Stimulated activated CD4-positive, alpha-beta T cell treated with anti-CD3 and anti-CD28 coated beads, Interleukin-1b, Interleukin-23, amount 100 ng/mL, for 1 hour (primary cell): Measurements from ENCODE around the gene SIGLEC10.
"Not testable (repeated sequence)": the region's sequence is repeated elsewhere in the genome, so short reads cannot be mapped to it uniquely, and the experiment has no call there.

Experiments
- DNase-seq, 2 donors: peaks; one replicate each; pipeline ENCODE4 v3.0.0-alpha.2; 2020; ENCODE audit warnings: low read depth in 2 of 2

SIGLEC10 gene

DNA sequence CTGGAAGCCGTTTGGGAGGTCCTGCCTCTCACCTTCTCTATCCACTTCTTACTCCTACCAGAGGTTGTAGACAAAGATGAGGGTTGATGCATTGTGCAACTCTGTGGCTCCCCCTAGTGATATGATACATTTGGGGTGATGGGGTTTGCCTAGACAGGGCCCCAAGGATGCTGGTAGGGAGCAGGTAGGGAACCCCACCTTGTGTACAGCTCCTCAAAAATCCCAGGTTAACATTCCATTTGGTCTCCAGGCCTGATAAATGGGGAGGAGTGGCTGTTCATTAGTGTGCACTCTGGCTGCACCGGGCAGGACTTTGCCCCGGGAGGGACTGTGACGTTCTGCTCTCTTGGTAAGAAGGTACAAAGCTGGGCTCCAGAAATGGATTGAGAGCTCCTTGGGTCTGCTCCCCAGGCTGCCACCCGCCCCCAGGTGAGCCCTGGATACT, 21.6 kb upstream of the SIGLEC10 start:
- no peak for DNase-seq

DNA sequence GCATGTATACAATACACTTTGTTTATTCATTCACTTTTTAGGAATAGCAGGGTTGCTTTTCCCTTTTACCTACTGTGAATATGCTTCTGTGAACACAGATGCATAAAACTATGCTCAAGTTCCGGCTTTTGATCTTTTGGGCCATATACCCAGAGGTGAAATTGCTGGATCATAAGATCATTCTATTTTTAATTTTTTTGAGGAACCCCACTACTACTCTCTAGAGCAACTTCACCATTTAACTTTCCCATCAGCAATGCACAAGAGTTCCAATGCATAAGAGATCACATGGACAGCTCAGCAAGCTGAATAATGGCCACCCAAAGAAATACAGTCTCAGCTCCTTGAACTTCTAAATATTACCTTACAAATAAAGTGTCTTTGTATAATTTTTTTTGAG, 17.0 kb upstream of the SIGLEC10 start:
- DNase-seq = no peak

DNA sequence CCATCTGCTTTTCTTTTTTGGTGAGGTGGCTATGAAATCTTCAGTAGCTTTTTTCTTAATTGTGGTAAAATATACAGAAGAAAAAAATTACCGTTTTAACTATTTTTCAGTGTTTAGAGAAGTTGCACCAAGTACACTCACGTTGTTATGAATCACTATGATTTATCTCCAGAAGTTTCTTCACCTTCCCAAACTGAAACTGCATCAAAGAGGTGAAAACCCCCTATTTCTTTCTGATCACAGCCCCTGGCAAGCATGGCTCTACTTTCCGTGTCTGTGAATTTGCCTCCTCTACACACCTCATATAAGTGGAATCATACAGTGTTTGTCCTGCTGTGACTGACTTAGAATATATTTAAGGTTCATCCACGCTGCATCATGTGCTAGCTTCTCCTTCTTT, 15.6 kb upstream of the SIGLEC10 start:
- DNase-seq = no peak

DNA sequence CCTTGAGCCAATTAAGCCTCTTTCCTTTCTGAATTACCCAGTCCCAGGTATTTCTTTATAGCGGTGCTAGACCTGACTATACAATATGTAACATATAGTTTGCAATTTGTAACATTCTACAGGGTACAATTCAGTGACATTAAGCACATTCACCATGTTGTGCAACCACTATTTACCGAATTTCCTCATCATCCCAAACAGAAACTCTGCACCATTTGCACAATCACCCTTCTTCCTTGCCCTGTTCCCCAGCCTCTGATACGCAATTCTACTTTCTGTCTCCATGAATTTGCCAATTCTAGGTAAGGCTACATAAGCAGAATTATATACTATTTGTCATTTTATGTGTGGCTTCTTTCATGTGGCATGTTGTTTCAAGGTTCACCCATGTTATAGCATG, 13.7 kb upstream of the SIGLEC10 start:
- no peak for DNase-seq

DNA sequence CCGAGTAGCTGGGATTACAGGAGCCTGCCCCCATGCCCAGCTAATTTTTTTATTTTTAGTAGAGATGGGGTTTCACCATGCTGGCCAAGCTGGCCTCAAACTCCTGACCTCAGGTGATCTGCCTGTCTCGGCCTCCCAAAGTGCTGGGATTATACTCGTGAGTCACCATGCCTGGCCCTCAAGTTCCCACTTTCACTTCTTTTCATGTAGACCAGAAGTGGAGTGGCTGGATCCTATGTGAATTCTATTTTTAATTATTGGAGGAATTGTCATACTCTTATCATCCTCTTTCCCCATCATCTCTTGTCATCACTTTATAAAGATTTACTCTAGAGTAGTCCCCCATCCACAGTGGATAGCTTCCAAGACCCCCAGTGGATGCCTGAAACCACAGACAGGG, 12.8 kb upstream of the SIGLEC10 start:
- no peak for DNase-seq

DNA sequence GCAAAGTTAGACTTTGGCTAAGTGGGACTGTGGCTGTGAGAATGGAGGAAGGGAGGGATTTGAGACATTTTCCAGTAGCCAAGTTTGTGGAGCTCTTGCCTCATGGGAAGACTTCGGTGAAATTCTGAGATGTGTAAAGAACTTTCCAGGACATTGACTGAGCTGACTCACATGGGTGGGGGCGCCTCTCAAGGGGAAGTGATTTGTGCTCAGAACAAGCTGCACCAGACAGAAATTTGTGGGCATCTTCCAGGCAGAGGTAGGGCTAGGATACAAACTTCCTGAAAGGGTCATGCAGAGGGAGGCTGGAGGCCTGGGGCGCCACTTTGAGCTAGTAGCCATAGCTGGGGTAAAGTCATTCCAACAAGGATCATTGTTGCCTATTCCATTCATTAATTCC, 9.8 kb upstream of the SIGLEC10 start:
- no peak for DNase-seq

DNA sequence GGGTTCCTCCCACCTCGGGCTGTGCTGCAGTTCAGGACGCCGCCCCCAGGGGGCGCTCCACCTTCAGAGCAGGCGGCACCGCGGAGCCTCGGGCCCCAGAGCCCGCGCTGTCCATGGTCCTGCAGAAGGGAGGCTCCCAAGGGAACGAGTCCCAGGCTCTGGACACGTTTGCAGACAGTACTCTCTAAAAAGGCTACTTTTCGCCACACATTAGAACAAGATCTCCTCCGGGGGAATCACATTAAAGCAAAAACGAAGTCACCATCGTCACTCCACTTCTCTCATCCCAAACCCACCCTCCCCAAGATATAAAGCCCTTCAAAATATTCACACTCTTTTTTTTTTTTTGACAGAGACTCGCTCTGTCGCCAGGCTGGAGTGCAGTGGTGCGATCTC, 4.6 kb upstream of the SIGLEC10 start:
- DNase-seq = peak; percentile 63 to 91

DNA sequence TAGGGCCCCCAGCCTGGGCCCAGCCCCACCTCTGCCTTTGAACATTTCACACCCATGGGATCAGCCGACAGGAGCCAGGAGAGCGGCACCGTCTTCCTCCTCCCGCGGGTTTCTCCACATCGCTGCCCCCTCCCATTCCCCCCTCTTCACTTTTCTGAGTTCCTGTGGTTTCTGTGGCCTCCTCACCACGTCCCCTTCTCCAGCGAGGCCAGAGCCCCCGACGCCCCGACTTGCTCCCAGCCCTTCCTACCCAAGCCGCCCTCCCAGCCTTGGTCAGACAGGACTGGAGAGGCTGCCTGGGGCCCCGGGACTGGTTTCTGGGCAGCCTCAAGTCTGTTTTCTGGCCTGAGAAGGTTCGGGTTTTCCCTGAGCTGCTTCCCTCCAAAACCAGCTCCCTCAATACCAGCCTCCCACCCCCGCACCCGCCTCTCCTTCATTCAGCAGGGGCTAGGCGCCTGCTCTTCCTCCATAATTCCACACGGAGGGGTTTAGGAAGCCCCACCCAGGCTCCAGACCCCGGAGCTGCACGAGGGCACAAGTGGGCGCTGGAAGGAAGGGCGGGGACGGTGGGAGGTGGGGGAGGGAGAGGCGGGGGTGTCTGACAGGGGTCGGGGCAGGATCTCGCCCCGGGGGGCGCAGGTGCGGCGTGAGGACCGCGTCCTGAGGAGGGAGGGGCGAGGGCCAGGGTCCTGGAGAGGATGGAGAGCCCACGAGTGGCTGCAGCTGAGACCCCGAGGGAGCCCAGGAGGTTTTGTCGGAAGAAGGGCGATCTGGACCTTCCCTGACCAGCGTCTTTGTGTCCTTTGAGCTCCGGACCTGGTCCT, 4.0 kb upstream of the SIGLEC10 start:
- no peak for DNase-seq

DNA sequence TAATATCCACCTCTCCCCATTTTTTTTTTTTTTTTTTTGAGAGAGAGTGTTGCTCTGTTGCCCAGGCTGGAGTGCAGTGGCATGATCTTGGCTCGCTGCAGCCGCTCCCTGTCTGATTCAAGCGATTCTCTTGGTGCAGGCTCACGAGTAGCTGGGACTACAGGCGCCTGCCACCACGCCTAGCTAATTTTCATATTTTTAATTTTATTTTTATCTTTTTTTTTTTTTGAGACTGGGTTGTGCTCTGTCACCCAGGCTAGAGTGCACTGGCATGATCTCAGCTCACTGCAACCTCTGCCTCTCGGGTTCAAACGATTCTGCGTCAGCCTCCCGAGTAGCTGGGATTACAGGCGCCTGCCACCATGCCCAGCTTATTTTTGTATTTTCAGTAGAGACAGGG, 3.1 kb upstream of the SIGLEC10 start:
- DNase-seq = not testable (repeated sequence)

DNA sequence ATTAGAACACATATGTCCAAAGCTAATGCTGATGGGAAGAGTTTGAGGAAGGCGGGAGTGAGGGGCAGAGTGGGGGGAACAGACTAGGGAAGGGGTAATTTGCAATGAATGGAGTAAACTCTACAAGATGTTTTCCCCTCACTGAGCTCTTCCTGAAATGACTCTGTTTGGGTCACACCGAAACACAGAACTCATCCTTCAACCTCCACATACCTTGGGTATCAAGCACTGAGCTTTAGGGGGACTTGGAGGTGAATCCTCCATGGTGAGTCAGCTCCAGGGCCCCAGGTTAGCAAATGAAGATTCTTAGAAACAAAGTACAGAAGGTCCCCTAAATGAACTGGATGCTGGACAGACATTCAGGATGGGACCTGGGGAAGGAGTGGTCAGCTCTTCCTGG, 1.3 kb upstream of the SIGLEC10 start:
- DNase-seq = no peak

DNA sequence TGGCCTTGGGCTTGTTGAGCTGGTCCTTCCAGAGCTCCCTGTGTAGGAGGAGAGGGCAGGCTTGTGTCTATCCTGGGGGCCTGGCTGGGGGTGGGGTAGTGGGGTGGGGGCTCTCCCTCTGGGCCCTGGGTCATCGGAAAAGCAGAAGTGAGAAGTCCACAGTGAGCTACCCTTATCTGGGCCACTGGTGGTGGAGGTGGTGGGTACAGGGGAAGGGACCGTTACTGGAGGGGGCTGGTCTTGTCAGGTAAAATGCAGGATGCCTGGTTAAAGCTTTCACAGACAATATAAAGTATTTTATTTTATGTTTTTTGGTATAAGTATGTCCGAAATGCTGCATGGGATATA, 342 bp upstream of the SIGLEC10 start:
- no peak for DNase-seq

DNA sequence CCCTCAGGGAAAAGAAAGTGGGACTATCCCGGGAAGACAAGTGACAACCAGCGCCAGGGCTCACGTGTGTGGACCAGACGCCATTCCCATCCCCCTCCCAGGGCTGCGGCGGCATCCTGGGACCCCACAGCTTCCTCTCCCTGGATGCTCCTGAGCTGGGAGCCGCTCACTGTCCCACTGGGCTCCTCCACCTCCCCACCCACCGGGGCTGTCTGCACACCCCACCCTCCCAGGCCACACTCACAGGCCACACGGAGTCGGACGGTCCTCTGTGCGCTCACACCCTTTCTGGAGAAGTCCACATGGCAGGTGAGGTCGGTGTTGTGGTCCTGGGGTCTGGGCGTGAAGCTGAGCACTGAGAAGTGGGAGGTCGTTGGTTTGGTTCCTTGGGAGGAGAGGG, 1.0 kb downstream of the SIGLEC10 start:
- DNase-seq = not testable (repeated sequence)

DNA sequence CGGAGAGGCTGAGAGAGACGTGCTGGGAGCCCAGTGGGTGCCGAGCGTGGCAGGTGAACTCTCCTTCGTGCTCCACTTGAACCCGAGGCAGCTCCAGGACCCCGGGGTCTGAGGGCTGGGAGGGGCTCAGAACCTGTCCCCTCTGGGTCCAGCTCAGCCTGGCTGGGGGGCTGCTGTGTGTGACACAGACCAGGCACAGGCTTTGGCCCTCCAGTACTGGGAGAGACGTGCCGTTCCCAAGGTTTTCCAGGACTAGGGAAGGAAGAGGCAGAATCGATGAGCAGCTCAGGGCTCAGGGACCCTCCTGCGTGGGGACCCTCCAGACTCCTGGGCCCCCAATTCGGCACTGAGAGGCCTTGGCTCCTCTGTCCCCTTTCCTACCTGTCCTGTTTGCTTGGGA, 2.3 kb downstream of the SIGLEC10 start:
- DNase-seq = no peak

DNA sequence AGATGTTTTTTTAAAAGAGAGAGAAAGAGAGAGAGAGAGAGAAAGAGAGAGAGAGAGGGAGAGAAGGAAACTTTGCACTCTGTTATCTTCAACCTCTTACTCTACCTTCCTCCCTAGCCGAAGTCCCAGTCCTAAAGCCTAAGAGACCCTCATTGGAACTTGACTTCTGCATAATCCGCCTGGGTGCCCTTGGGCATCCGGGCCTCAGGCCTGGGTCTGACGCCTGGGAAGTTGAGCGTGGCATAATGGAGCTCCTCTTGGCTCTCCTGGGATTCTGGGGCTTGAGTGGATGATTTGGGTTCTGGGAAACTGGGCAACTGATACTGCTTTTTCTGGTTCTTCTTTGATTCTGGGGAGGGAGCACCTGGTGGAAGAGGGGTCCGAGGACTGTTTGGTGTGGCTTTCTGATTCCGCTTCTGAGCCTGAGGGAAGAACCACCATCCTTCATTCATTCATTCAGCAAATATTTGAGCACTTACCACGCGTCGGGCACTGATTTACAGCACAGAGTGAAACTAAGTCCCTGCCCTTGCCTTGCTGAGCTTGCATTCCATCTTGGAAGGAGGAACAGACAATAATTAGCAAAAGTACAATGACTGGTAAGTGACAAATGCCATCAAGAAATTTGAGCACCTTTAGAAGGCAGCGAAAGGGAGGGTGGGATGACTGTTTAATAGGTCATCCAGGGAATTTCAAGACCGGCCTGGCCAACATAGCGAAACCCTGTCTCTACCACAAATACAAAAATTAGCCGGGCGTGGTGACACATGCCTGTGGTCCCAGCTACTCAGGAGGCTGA, 6.3 kb downstream of the SIGLEC10 start:
- DNase-seq = no peak

DNA sequence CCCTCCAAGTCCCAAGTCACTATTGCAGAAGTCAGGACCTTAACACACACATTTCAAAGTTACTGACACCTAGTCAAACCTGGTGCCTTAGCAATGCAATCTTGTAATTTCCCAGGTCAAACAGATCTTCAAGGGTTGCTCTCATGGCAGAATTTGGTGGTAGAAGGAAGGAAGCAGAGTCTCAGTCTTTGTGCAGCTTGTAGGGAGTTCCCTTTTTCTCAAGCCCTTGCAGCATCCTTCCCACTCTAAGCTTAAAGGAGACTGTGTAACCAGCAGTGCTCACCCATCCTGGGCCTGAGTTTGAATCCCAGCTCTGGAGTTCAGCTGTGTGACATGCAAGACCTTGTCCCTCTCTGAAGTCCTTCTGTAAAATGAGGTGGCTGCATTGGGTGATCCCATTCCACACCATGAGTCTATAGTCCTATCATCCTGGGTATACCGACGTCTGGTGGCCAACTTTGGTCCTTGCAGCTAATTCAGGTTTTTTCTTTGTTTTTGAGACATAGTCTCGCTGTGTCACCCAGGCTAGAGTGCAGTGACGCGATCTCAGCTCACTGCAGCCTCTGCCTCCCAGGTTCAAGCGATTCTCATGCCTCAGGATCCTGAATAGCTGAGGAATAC, 9.8 kb downstream of the SIGLEC10 start:
- no peak for DNase-seq

DNA sequence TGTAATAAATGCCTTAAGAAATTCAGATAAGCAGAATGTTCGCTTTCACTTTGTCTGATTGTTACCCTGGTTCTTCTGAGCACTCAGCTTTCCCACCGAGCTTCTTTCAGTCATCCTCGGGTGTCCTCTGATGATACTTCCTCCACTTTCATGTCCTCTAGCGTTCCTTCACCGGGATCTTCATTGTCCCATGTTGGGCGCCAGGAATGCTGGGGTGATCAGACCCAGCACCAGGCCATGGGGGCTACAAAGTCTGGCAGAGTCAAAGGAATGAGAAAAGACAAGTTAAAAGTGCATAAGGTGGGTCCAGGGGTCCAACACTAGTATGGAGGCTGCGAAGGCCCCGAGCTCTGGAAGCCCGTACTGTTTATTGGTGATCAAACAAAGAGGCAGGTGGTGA, 15.3 kb downstream of the SIGLEC10 start:
- no peak for DNase-seq

DNA sequence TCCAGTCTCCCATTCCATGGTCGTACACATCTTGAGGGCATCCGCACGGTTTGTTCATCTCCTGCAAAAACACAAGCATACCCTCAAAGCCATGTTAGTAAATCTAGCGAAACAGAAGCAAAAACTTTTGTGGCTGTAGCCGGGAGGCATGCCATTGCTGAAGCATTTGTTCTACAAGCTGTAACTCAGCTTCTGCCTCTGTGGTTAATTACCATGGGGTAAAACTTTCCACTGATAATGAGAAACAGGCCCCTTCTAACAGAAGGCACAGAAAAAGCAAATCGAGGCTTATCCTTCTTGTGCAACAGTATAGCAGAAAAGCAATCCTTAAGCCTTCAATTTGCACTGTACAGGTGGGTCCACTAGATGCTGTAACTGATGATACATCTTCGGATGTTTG, 17.5 kb downstream of the SIGLEC10 start:
- DNase-seq = not testable (repeated sequence)

DNA sequence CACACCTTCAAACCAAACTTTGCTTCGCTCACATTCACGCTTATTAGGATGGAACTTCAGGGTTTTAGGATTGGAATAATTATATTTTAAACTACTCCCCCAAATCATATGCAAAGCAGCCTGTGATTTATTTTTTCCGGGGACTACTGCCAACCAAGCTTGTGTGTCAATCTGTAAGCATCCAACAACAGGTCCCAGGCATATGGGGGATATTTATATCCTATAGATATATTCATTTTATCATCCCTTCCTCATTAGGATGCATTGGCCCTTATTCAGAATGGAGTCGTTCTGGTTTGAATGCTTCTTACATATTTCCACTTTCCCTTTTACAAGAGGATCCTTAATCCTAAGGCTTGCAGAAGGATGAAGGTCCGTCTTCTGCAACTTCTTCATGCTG, 18.2 kb downstream of the SIGLEC10 start:
- DNase-seq = no peak

DNA sequence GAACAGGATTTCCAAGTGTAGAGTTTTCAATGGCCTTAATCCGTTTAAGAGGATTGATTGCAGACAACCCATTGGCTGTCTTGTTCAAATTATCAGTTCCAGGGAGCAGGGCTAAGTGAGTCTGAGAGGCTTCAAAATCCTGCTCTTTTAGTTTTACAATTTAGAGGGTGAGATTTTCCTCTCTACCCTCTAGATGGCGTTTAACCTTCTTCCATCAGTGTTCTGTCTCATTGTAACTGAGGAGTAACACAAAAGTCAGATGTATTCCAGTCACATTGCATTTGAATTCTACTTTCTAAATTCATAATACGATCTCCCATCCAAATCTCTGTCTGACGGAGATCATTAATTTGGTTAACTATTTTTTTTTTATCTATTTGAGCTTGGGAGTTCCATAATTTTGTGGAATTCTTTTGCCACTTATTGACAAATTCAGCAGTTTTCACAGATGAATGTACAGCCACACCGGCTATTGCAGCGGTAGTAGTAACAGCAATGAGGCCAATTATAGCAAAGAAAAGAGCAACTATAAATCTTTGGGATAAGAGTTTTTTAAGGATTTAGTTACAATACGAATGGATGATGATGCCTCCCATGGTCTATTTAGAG, 19.2 kb downstream of the SIGLEC10 start:
- no peak for DNase-seq

DNA sequence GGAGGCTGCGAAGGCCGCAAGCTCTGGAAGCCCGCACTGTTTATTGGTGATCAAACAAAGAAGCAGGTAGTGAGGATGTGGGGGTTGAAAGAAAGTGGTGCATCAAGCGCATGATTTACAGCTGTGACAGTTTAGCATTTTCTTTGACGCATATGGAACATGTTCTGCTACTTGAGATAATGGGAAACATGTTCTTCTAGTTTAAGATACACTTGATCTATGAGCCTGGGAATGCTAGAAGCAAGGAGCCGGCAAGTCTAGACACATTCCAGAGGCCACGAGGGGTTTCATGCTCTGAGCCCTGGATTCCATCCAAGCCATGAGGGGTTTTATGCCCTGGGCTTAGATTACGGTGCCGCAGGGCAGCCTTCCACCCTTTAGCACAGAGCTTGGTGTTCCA, 20.0 kb downstream of the SIGLEC10 start:
- DNase-seq = not testable (repeated sequence)

DNA sequence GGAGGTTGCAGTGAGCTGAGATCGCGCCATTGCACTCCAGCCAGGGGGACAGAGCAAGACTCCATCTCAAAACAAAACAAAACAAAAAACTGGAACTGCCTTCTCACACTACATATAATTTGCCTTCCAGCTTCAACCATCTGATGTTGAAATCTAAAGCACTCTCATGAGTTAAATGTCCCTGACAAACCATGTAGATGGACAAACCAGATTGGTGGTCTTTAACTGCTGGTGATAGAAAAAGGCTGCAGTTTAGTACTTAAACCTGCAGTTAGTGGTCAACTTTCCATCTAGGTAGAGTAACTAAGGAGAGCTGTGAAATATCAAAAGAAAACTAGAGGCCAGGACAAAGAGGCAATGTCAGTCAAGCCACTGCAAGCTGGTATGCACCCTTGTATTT, 21.3 kb downstream of the SIGLEC10 start:
- DNase-seq = no peak

DNA sequence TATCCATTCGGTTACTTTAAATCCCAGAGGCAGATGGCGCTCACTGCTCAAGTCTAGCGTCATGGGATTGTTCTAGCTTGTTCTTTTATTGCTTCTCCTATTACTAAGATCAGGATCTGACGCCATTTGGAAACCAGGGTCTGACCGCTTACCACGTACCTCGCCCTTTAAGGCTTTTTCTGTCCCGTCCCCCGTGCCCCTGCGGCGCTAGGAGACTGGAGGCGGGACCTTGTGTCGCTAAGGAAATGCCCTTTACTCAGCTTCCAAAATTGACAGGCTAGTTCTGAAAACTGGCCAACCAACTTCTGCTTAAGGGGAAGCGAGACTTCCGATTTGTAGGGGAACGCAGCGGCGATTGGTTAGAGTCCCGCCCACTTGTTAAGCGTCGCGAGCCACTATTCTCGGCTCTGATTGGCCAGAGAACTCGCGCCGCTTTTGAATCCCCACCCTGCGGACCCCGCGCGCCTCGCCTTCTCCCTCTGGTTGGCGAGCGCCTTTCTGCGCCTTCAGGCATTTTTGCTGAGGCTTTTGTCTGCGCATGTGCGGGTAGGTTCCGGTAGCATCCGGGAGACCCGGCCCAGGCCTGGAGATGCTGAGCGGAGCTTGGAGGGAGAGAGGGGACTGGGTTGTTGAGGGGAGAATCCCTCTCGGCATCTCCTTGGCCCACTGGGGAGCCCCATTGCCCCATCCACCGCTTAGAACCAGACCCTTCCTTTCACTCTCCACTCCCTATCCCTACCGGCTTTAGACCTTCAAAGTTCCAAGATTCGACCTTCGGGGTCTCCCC, 23.2 kb downstream of the SIGLEC10 start:
- DNase-seq = peak; percentile 53 to 65
